Measurements from ENCODE around the gene UBE2R2.

Gene UBE2R2

DNA sequence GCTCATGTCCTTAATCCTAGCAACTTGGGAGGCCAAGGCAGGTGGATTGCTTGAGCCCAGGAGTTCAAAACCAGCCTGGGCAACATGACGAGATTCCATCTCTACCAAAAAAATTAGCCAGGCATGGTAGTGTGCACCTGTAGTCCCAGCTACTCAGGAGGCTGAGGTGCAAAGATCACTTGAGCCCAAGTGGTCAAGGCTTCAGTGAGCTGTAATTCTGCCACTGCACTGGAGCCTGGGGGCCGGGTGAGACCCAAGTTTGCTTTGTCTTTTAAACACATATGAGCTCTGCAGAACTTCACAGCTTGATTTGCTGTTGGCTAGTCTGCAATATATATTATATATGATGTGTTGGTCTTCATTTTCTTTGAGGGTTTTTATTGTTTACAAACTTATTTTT, 89.8 kb downstream of the UBE2R2 start:
- H3K79me2 ChIP-seq (ENCODE audit: insufficient read depth, low read length), result peaks cover 77% of the 10 kb centered on the region
- no peaks in the 10 kb centered on the region for H3K9me3 ChIP-seq (ENCODE audit: insufficient read depth, low read length, severe bottlenecking)
- H3K36me3 ChIP-seq (ENCODE audit: insufficient read depth, low read length), result peaks cover 57% of the 10 kb centered on the region
- no peak for ATAC-seq (ENCODE audit: insufficient read depth, low read depth)
- no peaks in the 10 kb centered on the region for H3K27me3 ChIP-seq (ENCODE audit: insufficient read depth, low read length, poor library complexity)
- no peaks in the 10 kb centered on the region for H3K4me1 ChIP-seq (ENCODE audit: insufficient read depth, low read length)
- no peak for DNase-seq
- no peak overlapping the region for H3K4me2 ChIP-seq (ENCODE audit: insufficient read depth, low read length)
- TF ChIP-seq, protein P1, sequence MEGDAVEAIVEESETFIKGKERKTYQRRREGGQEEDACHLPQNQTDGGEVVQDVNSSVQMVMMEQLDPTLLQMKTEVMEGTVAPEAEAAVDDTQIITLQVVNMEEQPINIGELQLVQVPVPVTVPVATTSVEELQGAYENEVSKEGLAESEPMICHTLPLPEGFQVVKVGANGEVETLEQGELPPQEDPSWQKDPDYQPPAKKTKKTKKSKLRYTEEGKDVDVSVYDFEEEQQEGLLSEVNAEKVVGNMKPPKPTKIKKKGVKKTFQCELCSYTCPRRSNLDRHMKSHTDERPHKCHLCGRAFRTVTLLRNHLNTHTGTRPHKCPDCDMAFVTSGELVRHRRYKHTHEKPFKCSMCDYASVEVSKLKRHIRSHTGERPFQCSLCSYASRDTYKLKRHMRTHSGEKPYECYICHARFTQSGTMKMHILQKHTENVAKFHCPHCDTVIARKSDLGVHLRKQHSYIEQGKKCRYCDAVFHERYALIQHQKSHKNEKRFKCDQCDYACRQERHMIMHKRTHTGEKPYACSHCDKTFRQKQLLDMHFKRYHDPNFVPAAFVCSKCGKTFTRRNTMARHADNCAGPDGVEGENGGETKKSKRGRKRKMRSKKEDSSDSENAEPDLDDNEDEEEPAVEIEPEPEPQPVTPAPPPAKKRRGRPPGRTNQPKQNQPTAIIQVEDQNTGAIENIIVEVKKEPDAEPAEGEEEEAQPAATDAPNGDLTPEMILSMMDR (IDR thresholded peaks at IDR 0.05; ENCODE audit: borderline replicate concordance, extremely low read depth, low read length, poor library complexity, severe bottlenecking), result no peak
- TF ChIP-seq EZH2 (IDR thresholded peaks at IDR 0.05; ENCODE audit: borderline replicate concordance, low read depth, low read length, severe bottlenecking), result no peak
- peaks cover 32% of the 10 kb centered on the region for H4K20me1 ChIP-seq (ENCODE audit: insufficient read depth, low read length)
- no peak overlapping the region for H2AFZ ChIP-seq (ENCODE audit: low read depth, low read length)
- no peak overlapping the region for H3K27ac ChIP-seq (ENCODE audit: low read length)
- no peak overlapping the region for H3K9ac ChIP-seq (ENCODE audit: low read depth, low read length)
- no peak overlapping the region for H3K4me3 ChIP-seq (ENCODE audit: low read depth in 1 of 2, low read length in 2 of 2)

DNA sequence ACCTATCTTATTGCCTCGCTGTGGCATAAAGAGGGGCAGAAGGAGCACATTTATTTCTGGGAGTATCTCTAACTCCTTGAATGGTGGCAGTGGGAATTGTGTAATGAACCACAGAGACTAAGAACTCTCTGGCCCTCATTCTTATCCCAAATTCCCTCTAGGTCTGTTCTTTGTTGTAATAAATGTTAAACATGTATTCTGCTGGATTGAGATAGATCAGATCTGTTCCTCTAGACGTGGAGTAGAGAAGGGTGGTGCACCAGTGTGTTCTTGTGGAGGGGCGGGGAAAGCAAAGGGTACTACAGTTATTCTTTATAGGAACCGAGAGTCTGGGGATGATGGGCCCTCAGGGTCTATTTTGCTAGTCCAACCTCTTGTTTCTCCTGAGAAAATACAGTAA, 90.4 kb downstream of the UBE2R2 start:
- H4K20me1 ChIP-seq (ENCODE audit: insufficient read depth, low read length), result peaks cover 32% of the 10 kb centered on the region
- no peaks in the 10 kb centered on the region for H3K4me1 ChIP-seq (ENCODE audit: insufficient read depth, low read length)
- peaks cover 56% of the 10 kb centered on the region for H3K36me3 ChIP-seq (ENCODE audit: insufficient read depth, low read length)
- H3K27ac ChIP-seq (ENCODE audit: low read length), result no peak overlapping the region
- H2AFZ ChIP-seq (ENCODE audit: low read depth, low read length), result no peak overlapping the region
- TF ChIP-seq, protein P1 (IDR thresholded peaks at IDR 0.05; ENCODE audit: borderline replicate concordance, extremely low read depth, low read length, poor library complexity, severe bottlenecking), result no peak
- no peak for TF ChIP-seq EZH2 (IDR thresholded peaks at IDR 0.05; ENCODE audit: borderline replicate concordance, low read depth, low read length, severe bottlenecking)
- H3K4me2 ChIP-seq (ENCODE audit: insufficient read depth, low read length), result no peak overlapping the region
- peaks cover 75% of the 10 kb centered on the region for H3K79me2 ChIP-seq (ENCODE audit: insufficient read depth, low read length)
- no peak for DNase-seq
- no peak for ATAC-seq (ENCODE audit: insufficient read depth, low read depth)
- no peaks in the 10 kb centered on the region for H3K9me3 ChIP-seq (ENCODE audit: insufficient read depth, low read length, severe bottlenecking)
- no peaks in the 10 kb centered on the region for H3K27me3 ChIP-seq (ENCODE audit: insufficient read depth, low read length, poor library complexity)
- no peak overlapping the region for H3K9ac ChIP-seq (ENCODE audit: low read depth, low read length)
- no peak overlapping the region for H3K4me3 ChIP-seq (ENCODE audit: low read depth in 1 of 2, low read length in 2 of 2)

DNA sequence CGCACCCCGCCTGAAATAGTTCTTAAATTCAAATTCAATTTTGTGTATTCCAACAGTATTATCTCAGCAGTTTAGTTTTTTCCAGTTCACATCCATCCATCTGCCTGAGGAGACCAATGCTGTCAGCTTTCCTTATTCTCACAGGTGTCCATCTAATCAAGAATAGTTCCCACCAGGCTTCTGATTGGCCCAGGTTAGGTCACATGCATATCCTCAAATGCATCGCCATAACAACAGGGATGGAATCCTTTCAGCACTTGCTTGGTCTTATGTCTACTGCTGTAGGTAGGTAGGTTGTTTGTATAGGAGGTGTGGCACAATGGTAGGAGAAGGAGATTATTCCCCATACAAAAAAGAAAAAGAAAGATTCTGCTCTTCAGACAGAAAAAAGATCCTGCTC, 91.2 kb downstream of the UBE2R2 start:
- H3K36me3 ChIP-seq (ENCODE audit: insufficient read depth, low read length), result peaks cover 61% of the 10 kb centered on the region
- H3K27me3 ChIP-seq (ENCODE audit: insufficient read depth, low read length, poor library complexity), result no peaks in the 10 kb centered on the region
- ATAC-seq (ENCODE audit: insufficient read depth, low read depth) (no peak), DNase-seq (no peak)
- no peak overlapping the region for H3K4me2 ChIP-seq (ENCODE audit: insufficient read depth, low read length)
- H3K4me3 ChIP-seq (ENCODE audit: low read depth in 1 of 2, low read length in 2 of 2), result no peak overlapping the region
- H3K4me1 ChIP-seq (ENCODE audit: insufficient read depth, low read length), result no peaks in the 10 kb centered on the region
- TF ChIP-seq, protein P1 (IDR thresholded peaks at IDR 0.05; ENCODE audit: borderline replicate concordance, extremely low read depth, low read length, poor library complexity, severe bottlenecking), result no peak
- TF ChIP-seq EZH2 (IDR thresholded peaks at IDR 0.05; ENCODE audit: borderline replicate concordance, low read depth, low read length, severe bottlenecking), result no peak
- H3K27ac ChIP-seq (ENCODE audit: low read length), result no peak overlapping the region
- H3K79me2 ChIP-seq (ENCODE audit: insufficient read depth, low read length), result peaks cover 72% of the 10 kb centered on the region
- no peak overlapping the region for H2AFZ ChIP-seq (ENCODE audit: low read depth, low read length)
- no peaks in the 10 kb centered on the region for H3K9me3 ChIP-seq (ENCODE audit: insufficient read depth, low read length, severe bottlenecking)
- no peak overlapping the region for H3K9ac ChIP-seq (ENCODE audit: low read depth, low read length)
- H4K20me1 ChIP-seq (ENCODE audit: insufficient read depth, low read length), result peaks cover 32% of the 10 kb centered on the region

DNA sequence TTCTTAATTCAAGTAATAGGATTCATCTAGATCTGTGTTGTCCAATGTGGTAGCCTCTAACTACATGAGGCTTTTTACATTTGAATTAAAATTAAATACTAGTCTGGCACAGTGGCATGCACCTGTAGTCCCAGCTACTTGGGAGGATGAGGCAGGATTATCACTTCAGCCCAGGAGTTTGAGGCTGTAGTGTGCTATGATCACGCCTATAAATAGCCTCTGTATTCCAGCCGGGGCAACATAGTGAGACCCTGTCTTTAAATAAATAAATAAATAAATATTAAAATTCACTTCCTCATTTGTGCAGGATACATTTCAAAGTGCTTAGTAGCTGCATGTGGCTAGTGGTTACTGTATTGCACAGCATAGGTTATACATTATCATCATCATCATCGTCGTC, 91.8 kb downstream of the UBE2R2 start:
- Histone ChIP-seq H4K20me1 (ENCODE audit: insufficient read depth, low read length) (peaks cover 30% of the 10 kb centered on the region), H2AFZ (ENCODE audit: low read depth, low read length) (no peak overlapping the region), H3K36me3 (ENCODE audit: insufficient read depth, low read length) (peaks cover 62% of the 10 kb centered on the region), H3K27ac (ENCODE audit: low read length) (no peak overlapping the region), H3K9ac (ENCODE audit: low read depth, low read length) (no peak overlapping the region), H3K27me3 (ENCODE audit: insufficient read depth, low read length, poor library complexity) (no peaks in the 10 kb centered on the region), H3K79me2 (ENCODE audit: insufficient read depth, low read length) (peaks cover 65% of the 10 kb centered on the region), H3K9me3 (ENCODE audit: insufficient read depth, low read length, severe bottlenecking) (no peaks in the 10 kb centered on the region), H3K4me2 (ENCODE audit: insufficient read depth, low read length) (no peak overlapping the region), H3K4me3 (ENCODE audit: low read depth in 1 of 2, low read length in 2 of 2) (no peak overlapping the region), H3K4me1 (ENCODE audit: insufficient read depth, low read length) (no peaks in the 10 kb centered on the region)
- ATAC-seq (ENCODE audit: insufficient read depth, low read depth), result no peak
- no peak for TF ChIP-seq EZH2 (IDR thresholded peaks at IDR 0.05; ENCODE audit: borderline replicate concordance, low read depth, low read length, severe bottlenecking)
- TF ChIP-seq, protein P1 (IDR thresholded peaks at IDR 0.05; ENCODE audit: borderline replicate concordance, extremely low read depth, low read length, poor library complexity, severe bottlenecking), result no peak
- DNase-seq, result no peak
